Astrocyte of the cerebellum (primary cell): Measurements from ENCODE around the gene JMY.
A peak's percentile ranks its signal among the peaks of the same experiment; 100 is the strongest.

Experiments
- DNase-seq: peaks from one replicate; pipeline ENCODE4 v3.0.0-alpha.2; 2011; ENCODE audit warnings: low read depth
- H3K4me3 ChIP-seq: 2 replicates; pipeline ENCODE4 v1.5.1; 2011; ENCODE audit warnings: mild to moderate bottlenecking, low read depth, low read length, moderate library complexity
- CTCF ChIP-seq: IDR thresholded peaks from 2 replicates; pipeline ENCODE4 v1.5.1; 2012; ENCODE audit warnings: low read length, low read depth, moderate library complexity, mild to moderate bottlenecking; ENCODE audit errors: missing control alignments
- in situ Hi-C: cut with HindIII; loops from 2 replicates; pipeline ENCODE4 v1.10.0; 2017; ENCODE audit warnings: low sequenced_read_pairs

JMY gene

GRCh38 chr5:79235634-79236361 lies at the start of gene JMY:
Gene JMY, plus strand, starts transcription at chr5:79236131. Its CDS starts 520 bp downstream, at chr5:79236651.
- in situ Hi-C loops, result no loop called here
- H3K4me3 ChIP-seq, result peak within 1 kb of the TSS; percentile 73
- peak; percentile 37 for DNase-seq
- peak; percentile 10 for TF ChIP-seq CTCF

GRCh38 chr5:79186455-79186854 lies 49.5 kb upstream of the JMY start:
- no peak for TF ChIP-seq CTCF

GRCh38 chr5:79189439-79190234 lies 46.3 kb upstream of the JMY start:
- no peak for DNase-seq
- TF ChIP-seq CTCF, result no peak
- in situ Hi-C loops, result no loop called here
- no peak overlapping the region for H3K4me3 ChIP-seq

More at GRCh38 chr5:79186455-79186854, 49.5 kb upstream of the JMY start:
- no peak overlapping the region for H3K4me3 ChIP-seq
- in situ Hi-C loops, result no loop called here
- DNase-seq, result no peak

GRCh38 chr5:79190235-79190529 lies 45.7 kb upstream of the JMY start:
- no peak for DNase-seq
- TF ChIP-seq CTCF, result no peak
- H3K4me3 ChIP-seq, result no peak overlapping the region
- in situ Hi-C loops, result no loop called here

GRCh38 chr5:79191457-79191856 lies 44.5 kb upstream of the JMY start:
- no peak for TF ChIP-seq CTCF
- DNase-seq, result no peak
- no peak overlapping the region for H3K4me3 ChIP-seq
- in situ Hi-C loops, result no loop called here

GRCh38 chr5:79193643-79194042 lies 42.3 kb upstream of the JMY start:
- no peak for TF ChIP-seq CTCF
- DNase-seq, result no peak
- in situ Hi-C loops, result no loop called here
- no peak overlapping the region for H3K4me3 ChIP-seq
